ENCODE measurements around the gene FANCE. TPM values are rescaled to one million over a fixed set of nuclear protein-coding genes. Genes with fewer than 3 reads are reported as not detected.

The FANCE gene
- total and polyA plus RNA-seq, 9 of the 15 experiments (the other 6 are each of a cell fraction or from before 2014, with no cell fraction given) = 5.7 to 30.2 (median 17.0) TPM

- CTCF ChIA-PET (ENCODE audit: low intra/inter-chr PET ratio) = no interaction called here
- Histone ChIP-seq H3K4me1 (replicated peaks in 1 of 2; ENCODE audit: control insufficient read depth in 2 of 2, insufficient read depth in 2 of 2, low read length in 2 of 2) (peaks cover 0 to 7% of the 10 kb centered on the region in 2 experiments; a peak in 1 of 5 replicates), H3K4me3 (no peak overlapping the region), H3K27ac (ENCODE audit: extremely low read depth, low read depth, low read length) (no peak overlapping the region), H3K79me2 (ENCODE audit: control insufficient read depth, insufficient read depth, low read length) (no peaks in the 10 kb centered on the region), H4K20me1 (replicated peaks; ENCODE audit: control insufficient read depth, insufficient read depth, low read length) (peaks cover 7% of the 10 kb centered on the region; the same call in 1 of the 2 replicates), H3K36me3 (ENCODE audit: control insufficient read depth, insufficient read depth, low read length) (no peaks in the 10 kb centered on the region), H3K27me3 (ENCODE audit: control insufficient read depth in 2 of 2, insufficient read depth in 2 of 2, low read length in 2 of 2) (peaks cover 38 to 58% of the 10 kb centered on the region in 2 experiments), H3K9me1 (ENCODE audit: control insufficient read depth, insufficient read depth, low read length) (no peaks in the 10 kb centered on the region), H3K9ac (ENCODE audit: insufficient read depth in 1 of 2, low read depth in 2 of 2, low read length in 2 of 2) (0 out of 4 replicates have a peak overlapping the region, but pooled peaks of 1 of the 2 experiments have one; percentile 8), H2AFZ (ENCODE audit: low read depth, low read length) (no peak overlapping the region), H3K9me3 (replicated peaks; ENCODE audit: control insufficient read depth, insufficient read depth, low read depth, low read length) (no peaks in the 10 kb centered on the region), H3K4me2 (ENCODE audit: insufficient read depth, low read length) (no peak overlapping the region)
- in situ Hi-C loops (cut with MboI) = no loop called here
- 11% methylated on average over 7 of the region's 7 CpGs for WGBS (ENCODE audit: insufficient coverage, low coverage, missing lambda C conversion rate)
- DNase-seq (ENCODE audit: extremely low read depth in 1 of 4, low spot score in 3 of 4) = no peak
- POLR2A ChIA-PET = interaction anchor here (0.5 to 1.0 kb wide), 3 partner anchors 10 to 241 kb away, joined by 3 to 5 read pairs (median 4); no protein-coding TSS in a partner anchor
- no peak for FAIRE-seq
- intact Hi-C loops (cut with micrococcal nuclease) = no loop called here
- no peak for ATAC-seq
- BruUV-seq (replicated peaks) = no TSS peak
- TF ChIP-seq TCF3 (CRISPR knock-in tag; IDR thresholded peaks at IDR 0.05) (no peak), SAFB2 (IDR thresholded peaks at IDR 0.05; ENCODE audit: borderline replicate concordance, low read depth, low read length, severe bottlenecking) (no peak), SLC30A9 (CRISPR knock-in tag; IDR thresholded peaks at IDR 0.05) (no peak), CEBPZ (IDR thresholded peaks at IDR 0.05; ENCODE audit: borderline replicate concordance, low read depth, low read length) (no peak), FOXA3 (CRISPR knock-in tag; conservative IDR thresholded peaks at IDR 0.05 in 1 of 2, IDR thresholded peaks at IDR 0.05 in 1 of 2) (no peak), DACH1 (IDR thresholded peaks at IDR 0.05; ENCODE audit: partially characterized antibody) (no peak), ZBTB40 (IDR thresholded peaks at IDR 0.05) (no peak), ZBTB40 (CRISPR knock-in tag; IDR thresholded peaks at IDR 0.05) (no peak), PTTG1 (tag; IDR thresholded peaks at IDR 0.05; ENCODE audit: low read depth) (no peak)
These were observed 58.9 kb downstream of the FANCE start for GRCh38 chr6:35510916-35511561.
